Renal cortex interstitium (tissue), 15 donors: Measurements from ENCODE around the gene RAN. TPM values are rescaled to one million over a fixed set of nuclear protein-coding genes. Genes with fewer than 3 reads are reported as not detected.

Source experiments
- DNase-seq, 11 donors: peaks; one replicate each; pipeline ENCODE4 v3.0.0-alpha.2; 2013; ENCODE audit warnings: low read depth in 9 of 11, low spot score in 4 of 11; ENCODE audit errors: extremely low read depth in 1 of 11
- long read RNA-seq, 16 experiments: transcript quantifications; one replicate each; lab custom pipeline, GENCODE V29; 2026
- polyA plus RNA-seq, 3 donors: library from polyadenylated mRNA; unstranded; fragments of 120-200 nt; gene quantifications; one replicate each; pipeline ENCODE4 v1.2.1, GENCODE V29; 2013; ENCODE audit not compliant: insufficient read length in 3 of 3

RAN gene
- polyA plus RNA-seq: 100 to 1,000 TPM; 533 to 711 (median 697) TPM
- long read RNA-seq, donor 1, transcript RAN-202 (6 exons, 1,530 nt): minor isoform, 12 of 478 reads
- long read RNA-seq, donor 1, transcript RAN-212 (7 exons, 2,661 nt): major isoform, 143 of 478 reads
- long read RNA-seq, donor 1, partial matches to known transcripts: 321 of 478 reads
- long read RNA-seq, donor 1, other reads (novel, unspliced or antisense): 0 of 478 reads
- long read RNA-seq, donor 2, transcript RAN-202 (6 exons, 1,530 nt): minor isoform, 17 of 537 reads
- long read RNA-seq, donor 2, transcript RAN-212 (7 exons, 2,661 nt): major isoform, 121 of 537 reads
- long read RNA-seq, donor 2, partial matches to known transcripts: 399 of 537 reads
- long read RNA-seq, donor 2, other reads (novel, unspliced or antisense): 0 of 537 reads
- long read RNA-seq, donor 3, transcript RAN-202 (6 exons, 1,530 nt): minor isoform, 33 of 779 reads
- long read RNA-seq, donor 3, transcript RAN-212 (7 exons, 2,661 nt): major isoform, 198 of 779 reads
- long read RNA-seq, donor 3, partial matches to known transcripts: 532 of 779 reads
- long read RNA-seq, donor 3, other reads (novel, unspliced or antisense): 14 of 779 reads
- long read RNA-seq, donor 4, transcript RAN-212 (7 exons, 2,661 nt): major isoform, 104 of 137 reads
- long read RNA-seq, donor 4, transcript RAN-202 (6 exons, 1,530 nt): minor isoform, 8 of 137 reads
- long read RNA-seq, donor 4, partial matches to known transcripts: 21 of 137 reads
- long read RNA-seq, donor 4, other reads (novel, unspliced or antisense): 0 of 137 reads
- long read RNA-seq, donor 5: 0 reads
- long read RNA-seq, donor 6, transcript RAN-202 (6 exons, 1,530 nt): minor isoform, 17 of 614 reads
- long read RNA-seq, donor 6, transcript RAN-212 (7 exons, 2,661 nt): major isoform, 148 of 614 reads
- long read RNA-seq, donor 6, partial matches to known transcripts: 445 of 614 reads
- long read RNA-seq, donor 6, other reads (novel, unspliced or antisense): 0 of 614 reads
- long read RNA-seq, donor 7, transcript RAN-212 (7 exons, 2,661 nt): major isoform, 234 of 980 reads
- long read RNA-seq, donor 7, transcript RAN-202 (6 exons, 1,530 nt): minor isoform, 20 of 980 reads
- long read RNA-seq, donor 7, partial matches to known transcripts: 714 of 980 reads
- long read RNA-seq, donor 7, other reads (novel, unspliced or antisense): 10 of 980 reads
- long read RNA-seq, donor 8, transcript RAN-202 (6 exons, 1,530 nt): minor isoform, 41 of 1,309 reads
- long read RNA-seq, donor 8, transcript RAN-203 (6 exons, 2,455 nt): minor isoform, 7 of 1,309 reads
- long read RNA-seq, donor 8, transcript RAN-212 (7 exons, 2,661 nt): major isoform, 328 of 1,309 reads
- long read RNA-seq, donor 8, partial matches to known transcripts: 923 of 1,309 reads
- long read RNA-seq, donor 8, other reads (novel, unspliced or antisense): 10 of 1,309 reads
- long read RNA-seq, donor 9, transcript RAN-212 (7 exons, 2,661 nt): major isoform, 176 of 502 reads
- long read RNA-seq, donor 9, transcript RAN-202 (6 exons, 1,530 nt): minor isoform, 17 of 502 reads
- long read RNA-seq, donor 9, partial matches to known transcripts: 308 of 502 reads
- long read RNA-seq, donor 9, other reads (novel, unspliced or antisense): 0 of 502 reads
- long read RNA-seq, donor 10, transcript RAN-202 (6 exons, 1,530 nt): minor isoform, 17 of 771 reads
- long read RNA-seq, donor 10, transcript RAN-203 (6 exons, 2,455 nt): minor isoform, 5 of 771 reads
- long read RNA-seq, donor 10, transcript RAN-212 (7 exons, 2,661 nt): major isoform, 176 of 771 reads
- long read RNA-seq, donor 10, partial matches to known transcripts: 573 of 771 reads
- long read RNA-seq, donor 10, other reads (novel, unspliced or antisense): 0 of 771 reads
- long read RNA-seq, donor 11, transcript RAN-202 (6 exons, 1,530 nt): minor isoform, 10 of 129 reads
- long read RNA-seq, donor 11, transcript RAN-212 (7 exons, 2,661 nt): major isoform, 112 of 129 reads
- long read RNA-seq, donor 11, partial matches to known transcripts: 6 of 129 reads
- long read RNA-seq, donor 11, other reads (novel, unspliced or antisense): 0 of 129 reads
- long read RNA-seq, donor 12, transcript RAN-202 (6 exons, 1,530 nt): minor isoform, 8 of 235 reads
- long read RNA-seq, donor 12, transcript RAN-212 (7 exons, 2,661 nt): major isoform, 67 of 235 reads
- long read RNA-seq, donor 12, partial matches to known transcripts: 158 of 235 reads
- long read RNA-seq, donor 12, other reads (novel, unspliced or antisense): 0 of 235 reads
- long read RNA-seq, donor 13: 0 reads
- long read RNA-seq, donor 14, transcript RAN-203 (6 exons, 2,455 nt): minor isoform, 5 of 613 reads
- long read RNA-seq, donor 14, transcript RAN-202 (6 exons, 1,530 nt): minor isoform, 14 of 613 reads
- long read RNA-seq, donor 14, transcript RAN-212 (7 exons, 2,661 nt): major isoform, 193 of 613 reads
- long read RNA-seq, donor 14, partial matches to known transcripts: 401 of 613 reads
- long read RNA-seq, donor 14, other reads (novel, unspliced or antisense): 0 of 613 reads
- long read RNA-seq, donor 15, transcript RAN-212 (7 exons, 2,661 nt): major isoform, 58 of 226 reads
- long read RNA-seq, donor 15, transcript RAN-202 (6 exons, 1,530 nt): minor isoform, 8 of 226 reads
- long read RNA-seq, donor 15, partial matches to known transcripts: 159 of 226 reads
- long read RNA-seq, donor 15, other reads (novel, unspliced or antisense): 0 of 226 reads
- long read RNA-seq, donor 16, transcript RAN-203 (6 exons, 2,455 nt): minor isoform, 10 of 893 reads
- long read RNA-seq, donor 16, transcript RAN-212 (7 exons, 2,661 nt): major isoform, 379 of 893 reads
- long read RNA-seq, donor 16, transcript RAN-202 (6 exons, 1,530 nt): minor isoform, 42 of 893 reads
- long read RNA-seq, donor 16, partial matches to known transcripts: 445 of 893 reads
- long read RNA-seq, donor 16, other reads (novel, unspliced or antisense): 14 of 893 reads

- DNase-seq: peak in 10 of 11 donors; percentile 70 to 88 (median 84)
Observed at GRCh38 chr12:130871286-130872178, at the start of gene RAN. TSS of gene RAN (plus strand) at chr12:130872066. CDS start at chr12:130872594, 528 bp downstream.

GRCh38 chr12:130825771-130826150 lies 46.1 kb upstream of the RAN start:
- DNase-seq: no peak

DNA sequence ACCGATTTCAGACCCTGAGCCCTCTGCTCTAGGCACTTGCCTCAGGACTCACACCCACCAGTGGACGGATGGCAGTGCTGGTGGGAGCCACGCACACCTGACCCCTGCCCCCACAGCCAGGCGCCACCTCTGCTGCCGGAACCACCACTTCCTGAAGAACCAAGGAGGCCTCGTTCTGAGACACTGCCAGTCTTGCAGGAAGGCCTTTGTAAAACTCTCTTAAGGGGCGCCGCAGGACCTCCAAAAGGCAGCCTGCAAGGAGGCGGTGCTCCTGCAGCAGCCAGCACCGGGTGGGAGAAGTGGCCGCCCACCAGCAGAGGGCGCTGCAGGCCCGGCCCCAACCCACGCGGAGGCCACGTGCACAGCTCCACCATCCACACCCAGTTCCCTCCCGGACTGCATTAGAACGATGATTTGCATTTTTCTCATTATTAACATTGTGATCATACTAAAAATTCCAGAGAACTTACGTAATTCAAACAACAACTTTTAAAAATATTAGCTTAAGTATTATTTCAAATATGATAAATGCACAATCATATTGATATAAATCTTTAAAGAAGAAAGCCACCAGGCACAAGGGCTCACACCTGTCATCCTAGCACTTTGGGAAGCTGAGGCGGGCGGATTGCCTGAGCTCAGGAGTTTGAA lies 45.6 kb upstream of the RAN start:
- no peak for DNase-seq

DNA sequence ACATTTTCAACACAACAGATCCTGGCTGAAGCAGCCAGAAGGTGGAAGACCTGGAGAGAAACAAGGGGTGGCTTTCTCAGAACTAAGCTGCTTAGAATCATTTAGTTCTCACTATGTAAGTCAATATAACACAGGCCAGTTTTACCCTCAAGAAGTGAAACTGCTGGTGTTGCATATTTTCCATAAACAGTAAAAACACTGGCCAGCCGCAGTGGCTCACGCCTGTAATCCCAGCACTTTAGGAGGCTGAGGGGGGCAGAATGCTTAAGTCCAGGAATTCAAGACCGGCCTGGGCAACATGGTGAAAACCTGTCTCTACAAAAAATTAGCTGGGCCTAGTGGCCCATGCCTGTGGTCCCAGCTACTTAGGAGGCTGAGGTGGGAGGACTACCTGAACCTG lies 44.4 kb upstream of the RAN start:
- no peak for DNase-seq

DNA sequence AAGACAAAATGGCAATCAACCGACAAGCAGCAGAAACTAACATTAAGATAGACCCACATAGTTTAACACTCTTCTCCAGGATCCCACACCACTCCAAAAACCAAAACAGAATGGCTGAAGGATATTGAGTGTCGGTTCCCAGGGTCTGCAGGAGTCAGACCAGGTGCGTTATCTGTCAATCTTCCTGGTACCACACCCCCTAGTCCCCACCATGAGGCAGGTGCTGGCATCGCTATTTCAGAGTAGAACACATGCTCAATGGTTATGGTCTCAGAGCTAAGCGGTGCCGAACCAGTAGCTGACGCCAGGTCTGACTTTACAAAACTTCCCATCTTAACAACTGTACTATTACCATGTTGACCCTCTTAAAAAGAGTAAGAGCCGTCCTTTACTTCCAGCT lies 43.0 kb upstream of the RAN start:
- DNase-seq: no peak

GRCh38 chr12:130829391-130830245 lies 42.2 kb upstream of the RAN start:
- no peak for DNase-seq

GRCh38 chr12:130830246-130830551 lies 41.7 kb upstream of the RAN start:
- no peak for DNase-seq

DNA sequence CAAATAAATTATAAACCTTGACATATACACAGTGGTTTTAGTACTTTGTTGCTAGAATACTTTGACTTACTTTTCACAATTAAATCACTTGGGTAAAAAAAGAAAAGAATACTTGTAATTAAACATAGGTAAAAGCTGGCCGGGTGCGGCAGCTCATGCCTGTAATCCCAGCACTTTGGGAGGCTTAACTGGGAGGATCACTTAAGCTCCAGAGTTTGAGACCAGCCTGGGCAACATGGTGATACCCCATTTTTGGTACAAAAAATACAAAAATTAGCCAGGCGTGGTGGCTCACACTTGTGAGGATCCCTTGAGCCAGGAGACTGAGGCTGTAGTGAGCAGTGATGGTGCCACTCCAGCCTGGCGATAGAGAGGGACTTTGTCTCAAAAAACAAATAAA lies 40.6 kb upstream of the RAN start:
- no peak for DNase-seq

GRCh38 chr12:130831876-130832405 lies 39.9 kb upstream of the RAN start:
- DNase-seq: no peak

- no peak for DNase-seq
Observed at GRCh38 chr12:130832561-130833209, 39.2 kb upstream of the RAN start.

DNA sequence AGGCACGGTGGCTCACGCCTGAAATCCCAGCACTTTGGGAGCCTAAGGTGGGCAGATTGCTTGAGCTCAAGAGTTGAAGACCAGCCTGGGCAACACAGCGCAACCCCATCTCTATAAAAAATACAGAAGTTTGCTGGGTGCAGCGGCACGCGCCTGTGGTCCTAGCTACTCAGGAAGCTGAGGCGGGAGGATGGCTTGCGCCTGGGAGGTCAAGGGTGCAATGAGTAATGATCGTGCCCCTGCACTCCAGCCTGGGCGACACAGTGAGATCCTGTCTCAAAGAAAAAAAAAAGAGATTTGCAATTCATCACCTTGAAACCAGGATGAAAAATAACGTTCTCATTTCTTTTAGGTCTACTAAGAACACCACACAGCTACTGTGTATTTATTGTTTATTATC lies 36.9 kb upstream of the RAN start:
- DNase-seq: no peak

GRCh38 chr12:130835436-130835835 lies 36.4 kb upstream of the RAN start:
- DNase-seq: no peak
